Measurements from ENCODE around the gene MAB21L4. TPM values are rescaled to one million over a fixed set of nuclear protein-coding genes. Genes with fewer than 3 reads are reported as not detected.

Gene MAB21L4
- total and polyA plus RNA-seq, 2 of the 8 experiments (the other 6 are each of a cell fraction or from before 2014, with no cell fraction given), result 0.11 TPM; not detected in 1

- Histone ChIP-seq H4K5ac (ENCODE audit: insufficient read length, low read depth, low read length) (no peak overlapping the region), H3K27ac (ENCODE audit: low read depth, low read length) (no peak overlapping the region), H3K4me3 (ENCODE audit: extremely low read depth in 1 of 4, insufficient read depth in 2 of 4, low read depth in 3 of 4, low read length in 4 of 4) (no peak overlapping the region), H2AK5ac (ENCODE audit: low read depth, low read length) (no peak overlapping the region), H3K18ac (ENCODE audit: extremely low read depth, low read length) (no peak overlapping the region), H3K56ac (replicated peaks; ENCODE audit: insufficient read length, low read depth, low read length) (no peak overlapping the region), H2AFZ (ENCODE audit: low read length) (no peak overlapping the region), H3K27me3 (replicated peaks in 1 of 4; ENCODE audit: control insufficient read depth in 3 of 4, extremely low read depth in 1 of 4, insufficient read depth in 3 of 4, low read length in 3 of 4) (no peaks in the 10 kb centered on the region), H4K20me1 (replicated peaks in 1 of 2; ENCODE audit: control insufficient read depth in 1 of 2, insufficient read depth in 2 of 2, low read length in 2 of 2) (no peaks in the 10 kb centered on the region), H2BK5ac (ENCODE audit: low read depth, low read length) (no peak overlapping the region), H3K4me2 (ENCODE audit: insufficient read depth in 1 of 2, low read depth in 2 of 2, low read length in 2 of 2) (no peak overlapping the region), H2BK120ac (replicated peaks; ENCODE audit: low read depth, low read length) (no peak overlapping the region), H2BK12ac (ENCODE audit: low read depth, low read length) (no peak overlapping the region), H2BK15ac (ENCODE audit: low read length) (no peak overlapping the region), H3K23ac (ENCODE audit: insufficient read length) (no peak overlapping the region), H3K9ac (replicated peaks in 1 of 4; ENCODE audit: extremely low read depth in 1 of 4, low read depth in 3 of 4, low read length in 3 of 4) (no peak overlapping the region), H3K79me2 (ENCODE audit: control insufficient read depth in 1 of 2, insufficient read depth in 2 of 2, low read length in 2 of 2) (no peaks in the 10 kb centered on the region), H2BK20ac (ENCODE audit: low read length) (no peak overlapping the region), H3K36me3 (ENCODE audit: control insufficient read depth in 2 of 4, insufficient read depth in 4 of 4, low read length in 3 of 4) (no peaks in the 10 kb centered on the region), H3K23me2 (ENCODE audit: low read depth, low read length) (no peaks in the 10 kb centered on the region), H3K4ac (replicated peaks; ENCODE audit: insufficient read length, low read depth, low read length) (no peak overlapping the region), H3K4me1 (replicated peaks in 1 of 4; ENCODE audit: control insufficient read depth in 3 of 4, insufficient read depth in 4 of 4, low read length in 3 of 4) (no peaks in the 10 kb centered on the region; a peak in 2 of 7 replicates), H4K91ac (replicated peaks; ENCODE audit: insufficient read length, low read length) (no peak overlapping the region), H3K14ac (ENCODE audit: insufficient read length) (no peak overlapping the region), H3K9me3 (ENCODE audit: insufficient read depth in 2 of 2, low read depth in 1 of 2, low read length in 1 of 2) (no peaks in the 10 kb centered on the region), H3K79me1 (ENCODE audit: low read depth, low read length) (no peaks in the 10 kb centered on the region), H4K8ac (ENCODE audit: extremely low read depth, insufficient read depth, low read length) (no peak overlapping the region)
- FAIRE-seq (no peak), DNase-seq (ENCODE audit: low read depth in 1 of 2, low spot score in 2 of 2) (no peak)
- POLR2A ChIA-PET (ENCODE audit: partially characterized antibody), result no interaction called here
- CTCF ChIA-PET (ENCODE audit: partially characterized antibody), result interaction anchor here (1.1 to 1.5 kb wide), 2 partner anchors 12 kb away, joined by 3 read pairs; no protein-coding TSS in a partner anchor
- WGBS, 2 experiments (ENCODE audit: extremely low coverage in 1 of 2, insufficient coverage in 1 of 2, insufficient read length in 1 of 2, insufficient replicate concordance in 2 of 2, low coverage in 1 of 2, low lambda C conversion rate in 2 of 2, missing lambda C conversion rate in 1 of 2), result 91% methylated on average over 4 of the region's 4 CpGs; no CpG with 5 or more reads in 1 of the 2 experiments
- no peak for TF ChIP-seq HDAC6 (IDR thresholded peaks at IDR 0.05; ENCODE audit: low read depth, low read length)
Measured at GRCh38 chr2:240887631-240888030, 8.3 kb downstream of the MAB21L4 start.

Data from H1 (cell line).